SK-N-SH treated with all-trans-retinoic acid at 6 μM for 48 hours (cell line): ENCODE measurements around the gene TSSK6.

Experiments
- BACH2 ChIP-seq: fragments of 250-450 bp; sonication (Bioruptor Pico); IDR thresholded peaks from 2 replicates; pipeline ENCODE4 v1.9.0; 2021; ENCODE audit warnings: mild to moderate bottlenecking, borderline replicate concordance
- TOX ChIP-seq: fragments of 250-450 bp; sonication (Bioruptor Pico); IDR thresholded peaks from 2 replicates; pipeline ENCODE4 v1.8.0; 2021; ENCODE audit warnings: mild to moderate bottlenecking, moderate library complexity, borderline replicate concordance
- ZNF8 ChIP-seq: fragments of 450-650 bp; formaldehyde crosslinking; IDR thresholded peaks from 2 replicates; pipeline ENCODE4 v1.5.0; 2020; ENCODE audit warnings: mild to moderate bottlenecking, moderate library complexity
- TF ChIP-seq, protein P1 (sequence below): fragments of 250-450 bp; sonication (Bioruptor Pico); IDR thresholded peaks from 2 replicates; pipeline ENCODE4 v1.5.0; 2020; ENCODE audit warnings: mild to moderate bottlenecking, moderate library complexity
- TF ChIP-seq, protein P2 (sequence below): fragments of 250-450 bp; sonication (Bioruptor Pico); IDR thresholded peaks from 2 replicates; pipeline ENCODE4 v1.5.1; 2021; ENCODE audit warnings: mild to moderate bottlenecking, moderate library complexity
- TF ChIP-seq, protein P3 (sequence below): fragments of 250-450 bp; sonication (Bioruptor Pico); IDR thresholded peaks from 2 replicates; pipeline ENCODE4 v1.5.1; 2020; ENCODE audit warnings: low read depth, mild to moderate bottlenecking, moderate library complexity

DNA sequence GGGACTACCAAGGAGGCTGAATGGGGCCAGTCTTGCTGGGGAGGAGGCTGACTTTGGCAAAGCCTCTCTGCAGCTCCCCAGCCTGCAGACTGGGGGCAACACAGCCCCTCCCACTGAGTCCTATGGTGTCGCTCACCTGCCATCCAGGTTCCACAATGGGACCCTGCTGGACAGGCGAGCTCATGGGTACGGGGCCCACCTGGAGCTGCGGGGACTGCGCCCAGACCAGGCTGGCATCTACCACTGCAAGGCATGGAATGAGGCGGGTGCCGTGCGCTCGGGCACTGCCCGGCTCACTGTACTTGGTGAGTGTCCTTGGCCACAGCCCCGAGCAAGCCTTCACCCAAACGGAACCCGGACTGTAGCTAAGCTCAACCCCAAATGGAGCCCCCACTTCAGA lies 27.8 kb upstream of the TSSK6 start:
- TF ChIP-seq BACH2 (CRISPR knock-in tag) (no peak), TOX (no peak), ZNF8 (no peak)
- TF ChIP-seq, protein P1, sequence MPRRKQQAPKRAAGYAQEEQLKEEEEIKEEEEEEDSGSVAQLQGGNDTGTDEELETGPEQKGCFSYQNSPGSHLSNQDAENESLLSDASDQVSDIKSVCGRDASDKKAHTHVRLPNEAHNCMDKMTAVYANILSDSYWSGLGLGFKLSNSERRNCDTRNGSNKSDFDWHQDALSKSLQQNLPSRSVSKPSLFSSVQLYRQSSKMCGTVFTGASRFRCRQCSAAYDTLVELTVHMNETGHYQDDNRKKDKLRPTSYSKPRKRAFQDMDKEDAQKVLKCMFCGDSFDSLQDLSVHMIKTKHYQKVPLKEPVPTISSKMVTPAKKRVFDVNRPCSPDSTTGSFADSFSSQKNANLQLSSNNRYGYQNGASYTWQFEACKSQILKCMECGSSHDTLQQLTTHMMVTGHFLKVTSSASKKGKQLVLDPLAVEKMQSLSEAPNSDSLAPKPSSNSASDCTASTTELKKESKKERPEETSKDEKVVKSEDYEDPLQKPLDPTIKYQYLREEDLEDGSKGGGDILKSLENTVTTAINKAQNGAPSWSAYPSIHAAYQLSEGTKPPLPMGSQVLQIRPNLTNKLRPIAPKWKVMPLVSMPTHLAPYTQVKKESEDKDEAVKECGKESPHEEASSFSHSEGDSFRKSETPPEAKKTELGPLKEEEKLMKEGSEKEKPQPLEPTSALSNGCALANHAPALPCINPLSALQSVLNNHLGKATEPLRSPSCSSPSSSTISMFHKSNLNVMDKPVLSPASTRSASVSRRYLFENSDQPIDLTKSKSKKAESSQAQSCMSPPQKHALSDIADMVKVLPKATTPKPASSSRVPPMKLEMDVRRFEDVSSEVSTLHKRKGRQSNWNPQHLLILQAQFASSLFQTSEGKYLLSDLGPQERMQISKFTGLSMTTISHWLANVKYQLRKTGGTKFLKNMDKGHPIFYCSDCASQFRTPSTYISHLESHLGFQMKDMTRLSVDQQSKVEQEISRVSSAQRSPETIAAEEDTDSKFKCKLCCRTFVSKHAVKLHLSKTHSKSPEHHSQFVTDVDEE (CRISPR knock-in tag): no peak
- TF ChIP-seq, protein P2, sequence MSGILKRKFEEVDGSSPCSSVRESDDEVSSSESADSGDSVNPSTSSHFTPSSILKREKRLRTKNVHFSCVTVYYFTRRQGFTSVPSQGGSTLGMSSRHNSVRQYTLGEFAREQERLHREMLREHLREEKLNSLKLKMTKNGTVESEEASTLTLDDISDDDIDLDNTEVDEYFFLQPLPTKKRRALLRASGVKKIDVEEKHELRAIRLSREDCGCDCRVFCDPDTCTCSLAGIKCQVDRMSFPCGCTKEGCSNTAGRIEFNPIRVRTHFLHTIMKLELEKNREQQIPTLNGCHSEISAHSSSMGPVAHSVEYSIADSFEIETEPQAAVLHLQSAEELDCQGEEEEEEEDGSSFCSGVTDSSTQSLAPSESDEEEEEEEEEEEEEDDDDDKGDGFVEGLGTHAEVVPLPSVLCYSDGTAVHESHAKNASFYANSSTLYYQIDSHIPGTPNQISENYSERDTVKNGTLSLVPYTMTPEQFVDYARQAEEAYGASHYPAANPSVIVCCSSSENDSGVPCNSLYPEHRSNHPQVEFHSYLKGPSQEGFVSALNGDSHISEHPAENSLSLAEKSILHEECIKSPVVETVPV (CRISPR knock-in tag): no peak
- TF ChIP-seq, protein P3, sequence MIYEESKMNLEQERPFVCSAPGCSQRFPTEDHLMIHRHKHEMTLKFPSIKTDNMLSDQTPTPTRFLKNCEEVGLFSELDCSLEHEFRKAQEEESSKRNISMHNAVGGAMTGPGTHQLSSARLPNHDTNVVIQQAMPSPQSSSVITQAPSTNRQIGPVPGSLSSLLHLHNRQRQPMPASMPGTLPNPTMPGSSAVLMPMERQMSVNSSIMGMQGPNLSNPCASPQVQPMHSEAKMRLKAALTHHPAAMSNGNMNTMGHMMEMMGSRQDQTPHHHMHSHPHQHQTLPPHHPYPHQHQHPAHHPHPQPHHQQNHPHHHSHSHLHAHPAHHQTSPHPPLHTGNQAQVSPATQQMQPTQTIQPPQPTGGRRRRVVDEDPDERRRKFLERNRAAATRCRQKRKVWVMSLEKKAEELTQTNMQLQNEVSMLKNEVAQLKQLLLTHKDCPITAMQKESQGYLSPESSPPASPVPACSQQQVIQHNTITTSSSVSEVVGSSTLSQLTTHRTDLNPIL (CRISPR knock-in tag): no peak
